IPS-15b (cell line): ENCODE measurements around the gene KCNMB1.

ENCODE experiments used
- H3K27me3 ChIP-seq: one replicate; pipeline ENCODE4 v1.6.1; 2013; ENCODE audit warnings: low read length; ENCODE audit not compliant: control insufficient read depth, insufficient read depth
- H3K36me3 ChIP-seq: one replicate; pipeline ENCODE4 v1.6.1; 2013; ENCODE audit warnings: low read length; ENCODE audit not compliant: control insufficient read depth, insufficient read depth
- H3K4me1 ChIP-seq: one replicate; pipeline ENCODE4 v1.6.1; 2013; ENCODE audit warnings: mild to moderate bottlenecking, low read length; ENCODE audit not compliant: control insufficient read depth, insufficient read depth
- H3K4me3 ChIP-seq: one replicate; pipeline ENCODE4 v1.5.1; 2013; ENCODE audit warnings: low read depth, low read length
- H3K9ac ChIP-seq: one replicate; pipeline ENCODE4 v1.6.1; 2013; ENCODE audit warnings: low read depth, mild to moderate bottlenecking, low read length
- H3K9me3 ChIP-seq: one replicate; pipeline ENCODE4 v1.6.1; 2013; ENCODE audit warnings: mild to moderate bottlenecking, low read length; ENCODE audit not compliant: control insufficient read depth, insufficient read depth

Gene KCNMB1

DNA sequence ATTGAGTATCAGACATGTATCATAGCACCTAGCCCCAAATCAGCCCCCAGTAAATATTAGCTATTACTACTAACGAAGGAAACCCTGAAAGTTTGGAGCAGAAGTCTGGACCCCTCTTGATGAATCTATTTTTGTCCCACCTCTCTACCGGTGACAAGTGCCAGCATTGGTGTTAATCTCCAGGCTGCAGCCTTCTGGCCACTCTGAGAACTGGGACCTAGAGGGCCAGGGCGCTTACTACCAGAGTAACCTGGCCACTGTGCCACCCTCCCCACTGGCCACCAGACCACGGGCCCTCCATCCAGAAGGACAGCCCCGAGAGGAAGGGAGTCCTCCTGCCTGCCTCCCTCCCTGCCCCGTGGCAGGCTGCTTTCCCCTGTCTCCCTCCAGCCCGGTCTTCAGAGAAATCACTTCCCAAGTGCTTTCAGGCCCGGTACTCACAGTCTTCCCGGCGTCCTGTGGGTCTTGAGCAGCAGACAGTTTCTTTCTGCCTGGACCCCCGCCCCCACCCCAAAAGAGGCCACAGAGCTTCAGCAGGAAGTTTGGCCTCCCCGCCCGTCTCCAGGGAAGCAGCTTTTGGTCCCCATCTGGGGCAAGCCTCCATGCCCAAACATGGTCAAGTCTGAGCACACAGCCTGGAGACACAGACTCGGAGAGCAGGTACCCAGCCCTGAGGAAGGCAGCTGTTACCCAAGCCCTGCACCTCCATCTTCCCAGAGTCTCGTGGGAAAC, at the start of gene KCNMB1:
TSS of gene KCNMB1 (minus strand) at position 550 of the 732 bp plus-strand sequence. CDS start 3,920 bp downstream, outside the sequence.
- Histone ChIP-seq H3K4me3 (no peak within 1 kb of the TSS), H3K9me3 (no peaks in the 10 kb centered on the region), H3K4me1 (peaks cover 11% of the 10 kb centered on the region), H3K27me3 (no peaks in the 10 kb centered on the region), H3K36me3 (no peaks in the 10 kb centered on the region), H3K9ac (peak within 1 kb of the TSS; percentile 12)

DNA sequence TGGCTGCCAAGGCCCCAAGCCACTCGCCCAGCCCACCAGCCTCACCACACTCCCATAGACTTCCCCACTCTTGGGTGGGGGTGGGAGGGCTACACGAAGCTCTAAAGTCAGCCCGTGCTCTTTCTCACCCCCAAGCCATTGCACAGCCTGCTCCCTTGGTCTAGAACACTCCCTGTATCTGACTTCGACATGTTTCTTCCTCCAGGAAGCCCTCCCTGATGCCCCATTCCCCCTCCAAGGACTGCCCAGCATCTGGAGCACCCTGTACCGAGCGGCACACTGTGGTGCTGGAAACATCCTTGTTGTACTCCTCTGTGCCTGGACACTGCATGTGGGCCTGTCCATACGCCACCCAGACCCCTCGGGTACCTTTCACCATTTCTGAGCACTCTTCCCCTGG, 49.4 kb upstream of the KCNMB1 start:
- Histone ChIP-seq H3K4me3 (no peak overlapping the region), H3K27me3 (no peaks in the 10 kb centered on the region), H3K36me3 (no peaks in the 10 kb centered on the region), H3K9ac (no peak overlapping the region), H3K9me3 (no peaks in the 10 kb centered on the region), H3K4me1 (peaks cover 2% of the 10 kb centered on the region)

DNA sequence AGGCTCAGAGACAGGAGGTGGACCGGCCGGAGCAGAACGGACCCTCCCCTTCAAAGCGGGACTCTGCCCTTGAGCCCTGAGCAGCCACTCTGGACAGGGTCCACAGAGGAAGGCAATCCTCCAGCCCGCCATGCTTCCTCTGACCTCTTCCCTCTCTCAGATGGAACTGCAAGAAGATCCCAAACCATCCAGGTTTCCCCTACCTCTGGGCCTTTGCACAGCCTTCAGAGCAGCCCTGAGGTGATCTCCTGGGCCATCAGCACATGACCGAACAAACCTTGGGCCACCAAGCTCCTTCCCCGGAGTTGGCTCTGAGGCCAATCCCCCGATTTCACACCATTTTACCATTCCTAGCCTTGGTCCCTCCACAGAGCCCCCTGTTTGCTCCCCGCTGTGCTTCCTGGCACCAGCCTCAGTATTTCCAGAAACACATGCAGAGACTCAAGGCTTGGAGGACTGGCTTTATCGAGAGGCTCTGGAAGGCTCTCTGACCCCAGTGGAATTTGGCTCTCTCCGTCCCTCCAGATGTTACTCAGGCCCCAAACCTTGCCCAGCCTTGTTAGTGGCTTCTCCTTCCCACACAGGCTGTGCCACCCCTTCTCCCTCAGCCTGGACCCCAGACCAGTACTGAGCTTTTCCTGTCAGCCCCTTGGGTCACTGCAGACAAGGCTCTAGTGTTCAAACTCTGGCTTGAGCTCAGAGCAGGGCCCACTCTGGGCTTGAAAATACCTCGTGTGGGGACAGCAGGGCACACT, 48.6 kb upstream of the KCNMB1 start:
- Histone ChIP-seq H3K36me3 (no peaks in the 10 kb centered on the region), H3K4me3 (no peak overlapping the region), H3K9me3 (no peaks in the 10 kb centered on the region), H3K9ac (no peak overlapping the region), H3K27me3 (no peaks in the 10 kb centered on the region), H3K4me1 (peaks cover 4% of the 10 kb centered on the region)

DNA sequence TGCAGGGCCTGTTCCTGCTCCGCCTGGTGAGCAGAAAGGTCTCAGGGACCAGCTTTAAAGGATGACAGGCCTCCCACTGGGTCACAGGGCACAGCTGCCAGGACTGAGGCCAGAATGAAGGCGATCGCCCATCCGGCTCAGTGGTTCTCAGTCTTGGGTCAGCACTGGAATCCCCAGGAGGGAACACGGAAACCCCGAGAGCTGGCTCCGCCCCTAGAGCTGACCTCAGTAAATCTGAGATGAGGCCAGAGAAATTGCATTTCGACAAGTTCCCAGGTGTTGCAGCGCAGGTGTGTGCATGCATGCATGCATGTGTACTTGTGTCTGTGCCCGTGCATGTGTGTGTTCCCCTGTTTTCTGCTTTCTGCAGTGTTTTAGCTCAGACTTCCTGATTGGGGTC, 47.2 kb upstream of the KCNMB1 start:
- Histone ChIP-seq H3K9me3 (no peaks in the 10 kb centered on the region), H3K4me1 (peaks cover 4% of the 10 kb centered on the region), H3K9ac (no peak overlapping the region), H3K36me3 (no peaks in the 10 kb centered on the region), H3K27me3 (no peaks in the 10 kb centered on the region), H3K4me3 (no peak overlapping the region)

- H3K4me3 ChIP-seq = no peak overlapping the region
- no peaks in the 10 kb centered on the region for H3K9me3 ChIP-seq
- H3K36me3 ChIP-seq = no peaks in the 10 kb centered on the region
- H3K27me3 ChIP-seq = no peaks in the 10 kb centered on the region
- no peak overlapping the region for H3K9ac ChIP-seq
- H3K4me1 ChIP-seq = peaks cover 4% of the 10 kb centered on the region
Observed at GRCh38 chr5:170434966-170435605, 45.9 kb upstream of the KCNMB1 start.

DNA sequence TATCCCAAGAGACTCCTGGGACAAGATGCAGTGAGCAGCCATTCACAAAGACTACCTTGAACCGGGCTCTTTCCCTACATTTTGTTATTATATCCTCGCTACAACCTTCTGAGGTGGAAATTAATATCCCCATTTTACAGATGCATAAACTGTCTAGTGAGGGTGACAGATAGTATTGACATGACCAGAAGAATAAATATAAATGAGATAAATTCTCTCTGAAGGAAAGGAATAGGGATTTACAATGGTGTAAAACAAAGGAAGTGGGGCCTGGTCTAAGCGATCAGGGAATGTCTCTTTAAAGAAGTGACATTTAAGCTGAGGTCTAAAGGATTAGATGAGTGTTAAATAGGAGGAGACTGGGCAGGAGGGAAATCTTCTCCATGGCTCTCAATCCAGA, 43.5 kb upstream of the KCNMB1 start:
- no peaks in the 10 kb centered on the region for H3K36me3 ChIP-seq

DNA sequence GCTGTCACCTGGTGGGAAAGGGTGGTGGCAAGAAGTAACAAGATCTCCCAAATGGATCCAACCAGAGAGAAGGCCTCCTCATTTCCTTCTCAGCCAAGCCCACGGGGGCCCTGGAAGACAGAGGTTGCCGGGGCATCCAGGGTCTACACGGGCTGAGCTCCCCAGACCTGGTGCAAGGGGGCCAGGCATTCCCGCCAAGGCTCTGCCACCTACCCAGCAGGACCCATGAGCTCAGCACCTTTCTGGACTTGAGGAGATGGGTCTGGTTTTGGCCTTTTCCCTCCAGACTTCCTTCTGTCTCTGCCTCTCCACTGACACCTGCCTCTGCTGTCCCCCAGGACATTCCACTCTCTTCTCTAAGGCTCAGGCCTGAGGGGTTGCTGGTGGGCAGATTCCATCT, 42.4 kb upstream of the KCNMB1 start:
- Histone ChIP-seq H3K27me3 (no peaks in the 10 kb centered on the region), H3K36me3 (no peaks in the 10 kb centered on the region), H3K9me3 (no peaks in the 10 kb centered on the region), H3K4me3 (no peak overlapping the region), H3K9ac (no peak overlapping the region), H3K4me1 (peaks cover 4% of the 10 kb centered on the region)

More for the DNA sequence above, 43.5 kb upstream of the KCNMB1 start:
- Histone ChIP-seq H3K9me3 (no peaks in the 10 kb centered on the region), H3K9ac (no peak overlapping the region), H3K27me3 (no peaks in the 10 kb centered on the region), H3K4me1 (peaks cover 4% of the 10 kb centered on the region), H3K4me3 (no peak overlapping the region)

DNA sequence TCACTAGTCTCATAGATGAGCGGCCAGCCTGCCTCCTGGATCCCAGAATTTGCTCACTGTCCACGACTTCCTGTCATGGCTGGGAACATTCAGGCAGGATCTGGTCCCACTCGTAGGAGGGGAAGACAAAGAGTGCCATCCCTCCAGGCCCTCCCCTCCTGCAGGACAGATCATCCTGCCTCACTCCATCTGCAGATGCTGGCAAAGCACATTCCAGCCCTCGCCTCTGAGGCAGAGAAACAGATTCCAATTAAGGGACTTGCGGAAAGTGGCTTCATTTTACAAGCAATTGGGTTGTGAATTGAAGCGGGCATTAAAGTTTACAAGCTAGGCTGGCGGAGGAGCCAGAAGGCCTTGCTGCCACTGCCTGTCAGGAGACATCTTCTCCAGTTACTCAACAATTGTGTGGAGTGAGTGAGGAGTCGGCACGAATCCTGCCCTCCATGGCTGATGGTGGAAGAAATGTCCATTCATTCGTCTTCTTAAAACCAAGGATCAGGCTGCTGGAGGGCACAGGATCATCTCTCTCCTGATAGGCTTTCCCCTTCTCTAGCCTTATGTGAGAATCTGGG, 41.8 kb upstream of the KCNMB1 start:
- Histone ChIP-seq H3K9me3 (no peaks in the 10 kb centered on the region), H3K4me3 (no peak overlapping the region), H3K4me1 (peaks cover 4% of the 10 kb centered on the region), H3K9ac (no peak overlapping the region), H3K36me3 (no peaks in the 10 kb centered on the region), H3K27me3 (no peaks in the 10 kb centered on the region)

- H3K27me3 ChIP-seq = no peaks in the 10 kb centered on the region
- peaks cover 4% of the 10 kb centered on the region for H3K4me1 ChIP-seq
- no peak overlapping the region for H3K4me3 ChIP-seq
- H3K9ac ChIP-seq = no peak overlapping the region
- H3K36me3 ChIP-seq = no peaks in the 10 kb centered on the region
- no peaks in the 10 kb centered on the region for H3K9me3 ChIP-seq
Observed at GRCh38 chr5:170430256-170430655, 41.1 kb upstream of the KCNMB1 start.

- no peaks in the 10 kb centered on the region for H3K36me3 ChIP-seq
- H3K9me3 ChIP-seq = no peaks in the 10 kb centered on the region
- no peak overlapping the region for H3K9ac ChIP-seq
- H3K4me3 ChIP-seq = no peak overlapping the region
- H3K27me3 ChIP-seq = no peaks in the 10 kb centered on the region
- H3K4me1 ChIP-seq = peaks cover 4% of the 10 kb centered on the region
Observed at GRCh38 chr5:170429014-170429413, 39.8 kb upstream of the KCNMB1 start.

GRCh38 chr5:170427672-170428236, 38.6 kb upstream of the KCNMB1 start:
- no peak overlapping the region for H3K4me3 ChIP-seq
- no peaks in the 10 kb centered on the region for H3K27me3 ChIP-seq
- H3K36me3 ChIP-seq = no peaks in the 10 kb centered on the region
- H3K9ac ChIP-seq = no peak overlapping the region
- no peaks in the 10 kb centered on the region for H3K4me1 ChIP-seq
- H3K9me3 ChIP-seq = no peaks in the 10 kb centered on the region
